Kidney tubule cell (primary cell): ENCODE results near the gene CCDC184.
"Not testable (repeated sequence)": the region's sequence is repeated elsewhere in the genome, so short reads cannot be mapped to it uniquely, and the experiment has no call there.

Experiments
- DNase-seq: peaks from one replicate; pipeline ENCODE4 v3.0.0-alpha.2; 2018; ENCODE audit warnings: low spot score

Gene CCDC184

DNA sequence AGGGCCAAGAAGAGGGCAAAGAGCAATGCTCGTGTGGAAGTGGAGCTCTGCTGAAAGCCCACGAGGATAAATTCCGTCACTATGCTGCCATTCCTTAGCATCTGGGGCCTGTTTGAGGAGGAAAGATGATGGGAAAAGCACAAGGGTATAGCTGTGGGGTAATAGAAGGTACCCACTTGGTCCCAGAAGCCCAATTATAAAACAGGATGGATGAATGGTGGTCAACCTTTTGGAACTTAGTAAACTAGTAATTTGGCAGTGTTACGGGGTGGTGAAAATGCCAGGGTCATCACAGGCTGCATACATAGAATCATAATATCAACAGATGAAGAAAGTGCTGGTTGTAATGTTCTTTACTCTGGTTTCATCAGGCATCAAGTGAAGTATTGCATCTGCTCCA, 19.7 kb downstream of the CCDC184 start, which contains the start of gene OR10AD1:
Gene OR10AD1, minus strand, starts transcription at position 101 of the 400 bp plus-strand sequence. Its CDS starts 0 bp downstream, at position 101.
- no peak for DNase-seq

DNA sequence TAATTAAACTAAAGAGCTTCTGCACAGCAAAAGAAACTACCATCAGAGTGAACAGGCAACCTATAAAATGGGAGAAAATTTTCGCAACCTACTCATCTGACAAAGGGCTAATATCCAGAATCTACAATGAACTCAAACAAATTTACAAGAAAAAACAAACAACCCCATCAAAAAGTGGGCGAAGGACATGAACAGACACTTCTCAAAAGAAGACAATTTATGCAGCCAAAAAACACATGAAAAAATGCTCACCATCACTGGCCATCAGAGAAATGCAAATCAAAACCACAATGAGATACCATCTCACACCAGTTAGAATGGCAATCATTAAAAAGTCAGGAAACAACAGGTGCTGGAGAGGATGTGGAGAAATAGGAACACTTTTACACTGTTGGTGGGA, 26.1 kb downstream of the CCDC184 start:
- DNase-seq = not testable (repeated sequence)

DNA sequence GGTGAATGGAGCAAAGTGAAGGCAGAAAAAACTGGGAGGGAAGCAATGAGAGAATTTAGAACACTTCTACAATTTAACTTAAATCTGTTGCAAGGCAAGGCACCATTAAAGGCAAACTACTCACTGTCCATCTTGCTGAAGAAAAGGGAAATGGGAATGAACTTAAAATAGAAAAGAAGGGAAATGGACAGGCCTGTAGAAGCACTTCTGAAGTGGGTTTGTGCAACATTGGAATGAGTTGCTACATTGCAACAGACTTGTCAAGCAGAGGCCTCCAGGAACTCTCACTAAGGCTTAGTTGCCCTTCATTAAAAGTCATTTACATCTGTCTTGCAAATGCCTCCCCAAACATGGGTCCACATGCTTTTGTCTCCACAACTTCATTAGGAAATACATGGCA, 33.3 kb downstream of the CCDC184 start:
- DNase-seq = no peak

DNA sequence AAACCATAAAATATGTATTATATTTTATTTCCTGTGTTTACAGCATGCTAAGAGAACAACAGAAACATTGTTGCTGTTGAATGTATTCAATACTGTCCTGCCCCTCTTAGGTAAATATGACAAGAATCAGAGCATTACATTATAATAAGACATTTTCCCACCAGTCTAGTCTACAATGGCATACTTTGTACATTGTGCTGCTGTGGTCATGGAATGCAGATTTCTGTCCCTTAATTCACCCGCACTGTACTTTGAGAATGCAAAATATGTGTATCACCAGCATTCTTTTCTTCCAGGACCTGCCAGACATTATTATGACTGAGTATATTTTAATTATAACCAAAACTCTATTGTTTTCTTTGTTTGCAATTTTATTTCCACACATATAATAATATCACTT, 36.2 kb downstream of the CCDC184 start:
- no peak for DNase-seq

DNA sequence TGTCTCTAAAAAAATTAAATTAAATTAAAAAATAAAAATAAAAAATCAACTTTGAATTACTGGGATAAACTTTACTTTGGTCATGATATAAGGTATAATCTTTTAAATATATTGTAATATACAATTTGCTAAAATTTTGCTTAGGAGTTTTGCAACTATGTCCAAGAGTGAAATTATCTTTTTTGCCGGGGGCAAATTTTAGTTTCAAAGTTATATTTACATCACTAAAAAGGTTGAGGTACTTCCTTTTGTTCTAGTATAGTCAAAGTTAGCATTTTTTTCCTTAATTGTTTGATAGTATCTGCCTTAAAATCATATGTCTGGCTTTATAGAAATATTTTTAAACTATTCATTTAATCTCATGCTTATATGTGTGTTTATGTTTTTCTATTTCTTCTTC, 37.3 kb downstream of the CCDC184 start:
- DNase-seq = no peak

DNA sequence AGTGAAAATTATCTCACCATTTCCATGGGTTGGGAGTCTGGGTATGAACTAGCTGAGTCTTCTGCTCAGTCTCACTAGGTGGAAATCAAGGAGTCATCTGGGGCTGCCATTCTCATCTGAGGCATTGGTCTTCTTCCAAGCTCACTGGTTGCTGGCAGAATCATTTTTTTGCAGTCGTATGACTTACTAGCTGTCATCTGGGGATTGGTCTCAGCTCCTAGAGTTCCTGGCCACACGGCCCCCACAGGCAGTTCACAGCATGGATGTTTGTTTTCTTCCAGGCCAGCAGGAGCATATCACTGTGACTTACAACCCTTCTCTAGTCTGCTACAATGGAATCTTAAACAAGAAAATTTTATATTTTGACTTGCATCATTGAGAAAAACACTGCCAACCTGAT, 38.2 kb downstream of the CCDC184 start:
- DNase-seq = no peak

DNA sequence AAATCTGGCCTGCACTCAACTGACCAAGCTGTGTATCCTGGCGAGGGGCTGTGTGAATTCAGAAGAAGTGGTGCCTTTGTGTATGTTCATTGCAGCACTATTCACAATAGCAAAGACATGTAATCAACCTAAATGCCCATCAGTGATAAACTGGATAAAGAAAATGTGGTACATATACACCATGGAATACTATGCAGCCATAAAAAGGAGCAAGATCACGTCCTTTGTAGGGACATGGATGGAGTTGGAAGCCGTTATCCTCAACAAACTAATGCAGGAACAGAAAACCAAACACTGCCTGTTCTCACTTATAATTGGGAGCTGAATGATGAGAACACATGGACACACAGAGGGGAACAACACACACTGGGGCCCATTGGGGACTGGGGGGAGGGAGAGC, 41.1 kb downstream of the CCDC184 start:
- DNase-seq = not testable (repeated sequence)

DNA sequence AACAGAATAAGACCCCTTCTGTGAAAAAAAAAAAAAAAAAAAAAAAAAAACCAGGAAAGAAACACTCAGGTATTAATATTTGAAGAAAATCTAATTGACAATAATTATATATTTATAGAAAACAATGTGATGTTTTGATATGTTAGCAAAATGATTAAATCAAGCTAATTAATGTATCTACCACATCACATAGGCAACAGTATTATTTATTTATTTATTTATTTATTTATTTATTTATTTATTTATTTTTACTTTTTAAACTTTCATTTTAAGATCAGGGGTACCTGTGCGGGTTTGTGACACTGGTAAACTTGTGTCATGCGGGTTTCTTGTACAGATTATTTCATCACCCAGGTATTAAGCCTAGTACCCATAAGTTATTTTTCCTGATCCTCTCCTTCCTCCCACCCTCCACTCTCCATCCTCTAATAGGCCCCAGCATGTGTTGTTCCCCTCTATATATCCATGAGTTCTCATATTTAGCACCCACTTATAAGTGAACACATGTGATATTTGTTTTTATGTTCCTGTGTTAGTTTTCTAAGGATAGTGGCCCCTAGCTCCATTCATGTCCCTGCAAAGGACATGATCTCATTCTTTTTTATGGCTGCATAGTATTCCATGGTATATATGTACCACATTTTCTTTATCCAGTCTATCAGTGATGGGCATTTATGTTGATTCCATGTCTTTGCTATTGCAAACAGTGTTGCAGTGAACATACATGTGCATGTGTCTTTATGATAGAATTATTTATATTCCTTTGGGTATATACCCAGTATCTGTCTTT, 47.9 kb downstream of the CCDC184 start:
- DNase-seq = not testable (repeated sequence)
